HepG2 (cell line): Measurements from ENCODE around the gene KRT81. TPM values are rescaled to one million over a fixed set of nuclear protein-coding genes. Genes with fewer than 3 reads are reported as not detected.

Source experiments
- ATAC-seq: fragments of 200-7000 bp; cut with Tn5 transposase; 3 replicates; pipeline ENCODE4 v1.9.1; 2020; ENCODE audit warnings: mild to moderate bottlenecking, moderate library complexity
- BruUV-seq: library from RNA; stranded (reverse); fragments of 400-500 nt; replicated peaks from 2 replicates; lab custom pipeline; 2021; lab: Mats Ljungman, UMichigan
- CTCF ChIA-PET: fragments of 300-600 bp; formaldehyde crosslinking; extraction: SDS; loops from one replicate; lab custom pipeline; 2021; ENCODE audit warnings: low total read pairs, inconsistent platforms, low intra/inter-chr PET ratio; lab: Yijun Ruan, JAX
- POLR2A ChIA-PET: fragments of 350-600 bp; sonication (Branson Sonifier 250); formaldehyde crosslinking; loops from one replicate; lab custom pipeline; 2020; ENCODE audit warnings: antibody characterized with exemption, inconsistent platforms; lab: Yijun Ruan, JAX
- DNase-seq: peaks from one replicate; pipeline ENCODE4 v3.0.0-alpha.2; 2015; ENCODE audit warnings: low spot score
- FAIRE-seq: peaks from 3 replicates; lab custom pipeline; 2011; peaks lifted over from hg19 to GRCh38; lab: Jason Lieb, UNC
- H2AFZ ChIP-seq: one replicate; pipeline ENCODE4 v1.6.1; 2011; ENCODE audit warnings: low read length, inconsistent platforms
- H3K27ac ChIP-seq: fragments of 300-600 bp; 3 replicates; pipeline ENCODE4 v1.8.0; 2011; ENCODE audit warnings: mixed run types, mild to moderate bottlenecking, mixed read lengths, low read length, inconsistent platforms; ENCODE audit not compliant: insufficient read depth; ENCODE audit errors: extremely low read length
- H3K27me3 ChIP-seq, 2 experiments: fragments of 200-600 bp in 1 of 2; 2 replicates in 1 of 2; 3 replicates in 1 of 2; pipeline versions ENCODE4 v1.6.0 to v1.8.0; 2011; ENCODE audit warnings: low read length in 2 of 2, mild to moderate bottlenecking in 2 of 2, moderate library complexity in 2 of 2, inconsistent platforms in 1 of 2; ENCODE audit not compliant: insufficient read depth in 2 of 2, control insufficient read depth in 1 of 2
- H3K36me3 ChIP-seq, 2 experiments: fragments of 200-600 bp in 1 of 2; replicated peaks in 1 of 2; 2 replicates in 1 of 2; 3 replicates in 1 of 2; pipeline versions ENCODE4 v1.5.1 to v1.8.0; 2011; ENCODE audit warnings: low read length in 2 of 2, inconsistent platforms in 1 of 2; ENCODE audit not compliant: insufficient read depth in 2 of 2, control insufficient read depth in 1 of 2
- H3K4me1 ChIP-seq: 2 replicates; pipeline ENCODE4 v1.5.1; 2012; ENCODE audit warnings: low read length, inconsistent platforms; ENCODE audit not compliant: insufficient read depth
- H3K4me2 ChIP-seq: 2 replicates; pipeline ENCODE4 v1.6.0; 2011; ENCODE audit warnings: low read depth, low read length, inconsistent platforms
- H3K4me3 ChIP-seq, 3 experiments: fragments of 200-600 bp in 1 of 3; sonication (generic), shearing (Covaris generic) in 1 of 3; replicated peaks in 1 of 3; 2 replicates each; pipeline ENCODE4 v1.5.1; 2011 to 2016; ENCODE audit warnings: low read length in 3 of 3, inconsistent platforms in 2 of 3, low read depth in 2 of 3, mild to moderate bottlenecking in 2 of 3, control low read depth in 1 of 3, mixed read lengths in 1 of 3; ENCODE audit not compliant: insufficient read depth in 1 of 3
- H3K79me2 ChIP-seq: one replicate; pipeline ENCODE4 v1.6.1; 2011; ENCODE audit warnings: low read length, inconsistent platforms; ENCODE audit not compliant: insufficient read depth
- H3K9ac ChIP-seq: 2 replicates; pipeline ENCODE4 v1.6.0; 2011; ENCODE audit warnings: mild to moderate bottlenecking, low read depth, low read length, inconsistent platforms; ENCODE audit not compliant: insufficient read depth
- H3K9me3 ChIP-seq: 2 replicates; pipeline ENCODE4 v1.5.1; 2012; ENCODE audit warnings: mild to moderate bottlenecking, low read length
- H4K20me1 ChIP-seq: 2 replicates; pipeline ENCODE4 v1.6.0; 2011; ENCODE audit warnings: inconsistent platforms, mild to moderate bottlenecking, low read length, moderate library complexity; ENCODE audit not compliant: insufficient read depth
- BCL3 ChIP-seq: sonication (generic); formaldehyde crosslinking; IDR thresholded peaks from 2 replicates; pipeline ENCODE4 v1.5.1; 2020; ENCODE audit warnings: mild to moderate bottlenecking, missing genetic modification reagents, moderate library complexity
- ESRRA ChIP-seq: sonication (generic); formaldehyde crosslinking; IDR thresholded peaks from 2 replicates; pipeline ENCODE4 v1.5.1; 2020; ENCODE audit warnings: mild to moderate bottlenecking, low read depth, missing genetic modification reagents
- THRA ChIP-seq: sonication (generic); formaldehyde crosslinking; IDR thresholded peaks from 2 replicates; pipeline ENCODE4 v1.4.0; 2020; ENCODE audit warnings: missing genetic modification reagents, borderline replicate concordance
- ZBTB44 ChIP-seq: sonication (generic); formaldehyde crosslinking; IDR thresholded peaks from 2 replicates; pipeline ENCODE4 v1.4.0; 2020; ENCODE audit warnings: missing genetic modification reagents
- ZNF33A ChIP-seq: sonication (generic); formaldehyde crosslinking; IDR thresholded peaks from 2 replicates; pipeline ENCODE4 v1.5.1; 2020; ENCODE audit warnings: missing genetic modification reagents, mild to moderate bottlenecking, moderate library complexity, borderline replicate concordance
- WGBS: methylation state at CpG from one replicate; pipeline ENCODE4 v1.1.6; 2017; ENCODE audit warnings: low lambda C conversion rate; 5-methylcytosine and 5-hydroxymethylcytosine counted together
- in situ Hi-C: cut with HindIII; loops from 2 replicates; pipeline ENCODE4 v1.10.0; 2017; ENCODE audit warnings: low pct_unique_long_range_greater_than_20kb; ENCODE audit not compliant: extremely low pct_ligation_motif_present
- intact Hi-C: fragments of 100-400 bp; cut with micrococcal nuclease; formaldehyde crosslinking; loops from one replicate; pipeline ENCODE4 v1.10.0; 2022; ENCODE audit not compliant: unreplicated experiment
- polyA plus RNA-seq, 8 experiments: library from polyadenylated mRNA; depleted of rRNA in 3 of 8; stranded (reverse) in 7 of 8; unstranded in 1 of 8; fragments of >200 nt; fragmentation: Illumina TruSeq in 4 of 8; extraction: Trizol in 4 of 8; gene quantifications; 2 replicates each; pipeline versions ENCODE4 v1.2.1 to v1.2.3, GENCODE V29; 2011 to 2016; ENCODE audit warnings: low read depth in 4 of 8, missing spikeins in 1 of 8, mixed read lengths in 1 of 8; ENCODE audit not compliant: insufficient read depth in 1 of 8
- total RNA-seq, 5 experiments: library from RNA; depleted of rRNA; stranded (reverse); fragments of >200 nt; fragmentation: Illumina TruSeq; extraction: Trizol; gene quantifications; 2 replicates each; pipeline ENCODE4 v1.2.3, GENCODE V29; 2016; ENCODE audit warnings: low read depth in 1 of 5

KRT81 gene
- total and polyA plus RNA-seq, 2 of the 13 experiments (the other 11 are each of a cell fraction or from before 2014, with no cell fraction given), result not detected

DNA sequence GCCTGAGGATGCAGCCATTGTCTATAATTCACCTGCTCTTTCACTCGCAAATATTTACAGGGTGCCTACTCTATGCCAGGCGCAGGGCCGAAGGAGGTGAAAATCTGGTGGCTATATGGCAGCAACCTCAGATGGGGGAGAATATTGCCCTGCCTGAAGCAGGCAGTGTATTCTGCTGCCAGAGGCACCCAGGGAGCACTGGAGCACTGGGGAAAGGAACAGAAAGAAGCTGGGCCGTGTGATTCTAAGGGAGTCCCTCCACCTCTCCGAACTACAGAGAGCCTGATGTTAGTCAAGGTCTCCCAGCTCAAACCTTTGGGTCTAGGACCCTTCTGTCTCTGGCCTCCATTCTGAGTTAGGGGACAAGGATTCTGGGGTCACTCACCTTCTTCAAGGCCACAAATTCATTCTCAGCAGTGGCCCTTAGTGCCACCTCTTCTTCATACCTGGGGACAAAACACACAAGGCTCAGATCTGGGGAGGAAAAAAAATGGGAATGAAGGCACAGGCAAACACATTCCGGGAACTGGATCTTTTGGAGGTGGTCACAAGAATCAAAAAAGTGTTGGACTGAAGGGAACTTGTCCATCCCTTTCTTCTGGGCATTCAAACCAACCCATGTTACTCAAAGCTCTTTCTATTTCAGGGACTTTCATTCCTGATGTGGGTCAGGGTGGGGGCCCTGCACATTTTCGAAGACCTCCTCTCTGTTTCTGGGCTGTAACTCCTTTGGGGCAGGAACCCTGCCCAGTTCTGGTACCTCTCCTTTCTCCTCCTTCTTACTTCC lies 36.2 kb downstream of the KRT81 start:
- H3K36me3 ChIP-seq, result no peaks in the 10 kb centered on the region
- 3% methylated on average over 6 of the region's 7 CpGs for WGBS
- no peak for FAIRE-seq
- no peak for TF ChIP-seq THRA (CRISPR knock-in tag)
- no peak for TF ChIP-seq ZNF33A (CRISPR knock-in tag)
- no peak for TF ChIP-seq ZBTB44 (CRISPR knock-in tag)
- no peak for TF ChIP-seq ESRRA (CRISPR knock-in tag)
- no peak for TF ChIP-seq BCL3 (CRISPR knock-in tag)
- TF ChIP-seq, all 625 proteins: peak for 0
- intact Hi-C loops, result loop anchor here (5.0 kb wide), 1 partner anchor 52 kb away; no protein-coding TSS in a partner anchor
- no peak overlapping the region for H2AFZ ChIP-seq
- H3K27ac ChIP-seq, result no peak overlapping the region
- BruUV-seq, result no TSS peak
- ChIA-PET POLR2A (no interaction called here), CTCF (no interaction called here)
- H3K4me3 ChIP-seq, result no peak overlapping the region
- DNase-seq (no peak), ATAC-seq (no peak)
- peaks cover 1 to 31% of the 10 kb centered on the region in 2 experiments; a peak in 4 of 5 replicates for H3K27me3 ChIP-seq
- in situ Hi-C loops, result no loop called here
- no peak overlapping the region for H3K4me2 ChIP-seq
- H3K9ac ChIP-seq, result no peak overlapping the region
- H4K20me1 ChIP-seq, result no peaks in the 10 kb centered on the region
- no peaks in the 10 kb centered on the region for H3K9me3 ChIP-seq
- no peaks in the 10 kb centered on the region for H3K79me2 ChIP-seq
- H3K4me1 ChIP-seq, result no peaks in the 10 kb centered on the region
